COR-L47 (cell line): ENCODE results near the gene CYP2W1.
A peak's percentile ranks its signal among the peaks of the same experiment; 100 is the strongest.
"Not testable (repeated sequence)": the region's sequence is repeated elsewhere in the genome, so short reads cannot be mapped to it uniquely, and the experiment has no call there.

Experiments
- DNase-seq: peaks from one replicate; lab custom pipeline; 2025; lab: John Stamatoyannopoulos, UW

Gene CYP2W1

GRCh38 chr7:952548-953441 is 30.2 kb upstream of the CYP2W1 start:
- no peak for DNase-seq

DNA sequence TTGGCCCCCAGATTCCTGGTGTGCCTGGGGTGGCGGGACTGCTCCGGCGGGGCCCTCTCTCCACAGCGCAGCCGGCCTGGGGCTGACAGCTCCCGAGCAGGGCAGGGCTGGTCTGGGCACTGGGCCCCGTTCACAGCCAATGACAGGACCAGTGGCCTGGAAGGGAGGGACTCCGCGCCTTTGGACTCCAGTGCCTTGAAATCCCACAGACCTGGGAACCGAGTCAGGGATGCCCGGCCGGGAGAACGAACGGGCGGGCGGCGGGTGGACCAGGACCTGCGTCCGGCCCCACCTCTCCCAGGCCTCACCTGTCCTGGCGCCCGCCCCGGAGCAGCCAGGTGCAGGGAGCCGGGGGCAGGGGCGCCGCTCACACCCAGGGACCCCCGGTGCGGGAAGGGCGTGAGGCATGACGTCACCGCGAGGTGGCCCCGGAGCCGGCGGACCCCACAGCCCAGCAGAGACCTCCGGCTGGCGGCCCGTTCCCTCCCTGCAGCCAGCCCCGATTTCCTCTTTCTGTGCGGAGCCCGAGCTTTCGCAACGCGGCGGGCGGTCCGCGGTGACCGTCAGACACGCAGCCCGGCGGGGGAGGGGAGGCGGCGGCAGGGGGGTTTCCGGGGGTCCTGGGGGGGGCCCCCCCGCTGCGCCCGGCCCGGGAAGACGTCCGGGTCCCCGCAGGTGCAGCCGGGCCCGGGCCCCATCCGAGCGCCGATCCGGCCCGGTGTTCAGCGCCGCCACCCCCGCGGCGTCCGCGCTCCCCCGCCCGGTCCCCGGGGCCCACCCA is 29.2 kb upstream of the CYP2W1 start:
- no peak for DNase-seq

GRCh38 chr7:954330-955238 is 28.4 kb upstream of the CYP2W1 start, which contains the start of gene ADAP1:
ADAP1 (minus strand) TSS chr7:954680; CDS start chr7:954477, 203 bp downstream.
- peak; percentile 49 for DNase-seq

- no peak for DNase-seq
Observed at GRCh38 chr7:956031-956430, 26.9 kb upstream of the CYP2W1 start.

- no peak for DNase-seq
Observed at GRCh38 chr7:957418-958220, 25.4 kb upstream of the CYP2W1 start.

DNA sequence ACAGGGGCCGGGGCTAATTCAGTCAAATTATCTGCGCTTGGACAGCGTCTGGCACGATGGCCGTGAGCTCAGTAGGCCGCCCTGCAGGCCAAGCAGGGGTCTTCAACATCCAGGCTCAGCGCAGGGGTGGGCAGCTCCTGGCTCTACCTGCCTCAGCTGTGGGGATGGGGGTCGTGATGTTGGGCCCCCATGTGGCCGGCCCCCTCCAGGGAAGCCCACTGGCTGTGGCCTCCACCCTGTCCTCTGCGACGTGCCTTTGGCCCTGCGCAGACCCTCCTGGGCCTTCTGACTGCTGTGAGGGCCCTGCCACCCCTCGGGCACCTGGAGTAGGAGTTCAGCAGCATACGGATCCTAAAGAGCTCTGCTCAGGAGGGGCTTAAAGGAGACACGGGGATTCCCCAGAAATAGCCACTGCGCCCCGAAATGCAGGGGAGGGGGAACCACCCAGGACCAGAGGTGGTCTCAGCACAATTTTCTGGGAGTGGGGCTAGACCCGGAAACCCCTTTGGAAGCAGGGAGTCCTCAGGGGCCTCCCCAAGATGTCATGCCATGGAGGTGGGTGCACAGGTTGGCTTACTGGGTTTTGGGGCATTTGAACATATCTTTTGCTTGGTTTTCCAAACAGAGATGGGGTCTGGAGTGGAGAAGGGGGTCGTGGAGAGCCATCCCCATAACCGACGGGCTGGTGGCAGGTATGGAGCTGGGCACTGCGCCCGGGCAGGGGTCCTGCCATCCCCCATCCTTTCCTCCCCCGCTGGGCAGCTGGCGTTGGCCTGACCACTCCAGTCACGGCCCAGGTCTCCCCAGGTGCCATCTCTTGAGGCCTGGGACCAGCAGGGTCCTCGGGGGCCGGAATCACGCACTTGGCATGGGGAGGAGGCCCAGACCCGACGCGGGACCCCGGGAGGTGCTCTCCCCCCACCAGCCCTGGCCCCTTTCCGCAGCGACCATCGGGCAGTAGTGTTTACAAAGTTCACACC is 24.5 kb upstream of the CYP2W1 start:
- no peak for DNase-seq

- peak; percentile 39 for DNase-seq
Observed at GRCh38 chr7:959271-959670, 23.7 kb upstream of the CYP2W1 start.

DNA sequence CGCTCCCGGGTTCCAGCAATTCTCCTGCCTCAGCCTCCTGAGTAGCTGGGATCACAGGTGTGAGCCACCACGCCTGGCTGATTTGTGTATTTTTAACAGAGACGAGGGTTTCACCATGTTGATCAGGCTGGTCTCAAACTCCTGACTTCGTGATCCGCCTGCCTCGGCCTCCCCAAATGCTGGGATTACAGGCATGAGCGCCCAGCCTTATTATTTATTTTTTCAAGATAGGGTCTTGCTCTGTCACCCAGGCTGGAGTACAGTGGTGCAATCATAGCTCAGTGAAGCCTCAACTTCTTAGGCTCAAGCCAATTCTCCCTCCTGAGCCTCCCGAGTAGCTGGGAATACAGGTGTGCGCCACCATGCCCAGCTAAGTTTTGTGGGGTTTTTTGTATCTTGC is 23.2 kb upstream of the CYP2W1 start:
- DNase-seq: not testable (repeated sequence)

- DNase-seq: no peak
Observed at GRCh38 chr7:960269-960871, 22.6 kb upstream of the CYP2W1 start.

- DNase-seq: not testable (repeated sequence)
Observed at GRCh38 chr7:960972-961371, 22.0 kb upstream of the CYP2W1 start.

DNA sequence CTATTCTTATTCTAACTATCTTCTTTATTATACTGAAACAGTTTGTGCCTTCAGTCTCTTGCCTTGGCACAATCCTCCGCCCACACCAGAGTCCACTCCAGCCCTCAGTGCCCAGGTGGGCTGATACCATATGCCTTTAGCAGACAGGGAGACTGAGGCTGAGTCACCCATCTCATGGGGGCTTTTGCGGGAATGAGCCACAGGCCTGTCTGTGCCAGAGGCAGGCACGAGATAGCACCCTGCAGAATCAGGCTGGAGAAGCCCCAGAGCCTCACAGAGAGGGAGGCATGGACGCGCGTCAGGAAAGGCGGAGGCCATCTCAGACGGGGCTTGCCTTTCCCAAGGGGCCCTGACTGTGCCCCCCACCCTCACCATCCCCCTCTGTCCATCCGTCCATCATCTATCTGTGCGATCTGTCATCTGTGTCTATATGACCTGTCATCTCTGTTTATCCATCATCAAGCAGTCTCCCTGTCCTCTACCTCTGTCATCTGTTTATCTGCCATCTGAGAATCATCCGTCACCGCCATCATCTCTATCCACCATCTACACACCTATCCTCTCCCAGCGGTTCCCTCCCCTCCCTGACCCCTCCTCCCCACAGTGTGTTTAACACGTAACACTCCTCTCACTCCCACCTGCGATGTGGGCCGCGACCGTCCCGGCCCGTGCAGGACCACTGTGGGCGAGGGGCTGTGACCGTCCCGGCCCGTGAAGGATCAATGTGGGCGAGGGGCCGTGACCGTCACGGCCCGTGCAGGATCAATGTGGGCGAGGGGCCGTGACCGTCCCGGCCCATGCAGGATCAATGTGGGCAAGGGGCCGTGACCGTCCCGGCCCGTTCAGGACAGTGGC is 21.2 kb upstream of the CYP2W1 start:
- no peak for DNase-seq

DNA sequence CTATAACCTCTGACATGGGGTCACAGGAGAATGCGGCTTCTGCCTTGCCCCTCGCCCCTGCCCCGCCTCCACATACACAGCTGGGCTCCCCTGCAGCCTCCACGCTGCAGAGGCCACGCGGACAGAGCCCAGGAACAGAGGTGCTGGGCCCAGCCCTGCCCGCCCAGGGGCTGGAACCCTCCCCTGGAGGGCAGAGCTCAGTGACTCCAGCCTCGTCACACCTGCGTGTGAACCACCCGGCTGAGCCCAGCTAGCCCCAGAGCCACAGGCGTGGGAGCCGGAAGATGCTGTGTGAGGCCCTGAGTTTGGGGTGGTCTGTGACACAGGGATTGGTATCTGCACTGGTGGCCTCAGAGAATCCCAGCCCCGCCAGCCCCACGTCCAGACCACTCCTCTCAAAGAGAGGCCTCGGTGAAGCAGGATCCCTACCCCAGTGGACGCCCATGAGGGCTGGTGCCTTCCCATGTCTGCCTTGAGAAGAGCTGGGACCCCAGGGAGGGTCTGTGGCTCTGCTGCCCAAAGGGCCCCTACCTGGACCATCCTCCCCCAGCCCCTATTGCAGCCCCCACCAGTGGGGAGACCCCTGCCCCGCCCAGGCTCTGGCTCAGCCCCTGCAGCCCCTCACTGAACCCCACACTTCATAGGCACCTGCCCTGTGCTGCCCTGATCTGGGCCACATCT is 20.4 kb upstream of the CYP2W1 start:
- no peak for DNase-seq

DNA sequence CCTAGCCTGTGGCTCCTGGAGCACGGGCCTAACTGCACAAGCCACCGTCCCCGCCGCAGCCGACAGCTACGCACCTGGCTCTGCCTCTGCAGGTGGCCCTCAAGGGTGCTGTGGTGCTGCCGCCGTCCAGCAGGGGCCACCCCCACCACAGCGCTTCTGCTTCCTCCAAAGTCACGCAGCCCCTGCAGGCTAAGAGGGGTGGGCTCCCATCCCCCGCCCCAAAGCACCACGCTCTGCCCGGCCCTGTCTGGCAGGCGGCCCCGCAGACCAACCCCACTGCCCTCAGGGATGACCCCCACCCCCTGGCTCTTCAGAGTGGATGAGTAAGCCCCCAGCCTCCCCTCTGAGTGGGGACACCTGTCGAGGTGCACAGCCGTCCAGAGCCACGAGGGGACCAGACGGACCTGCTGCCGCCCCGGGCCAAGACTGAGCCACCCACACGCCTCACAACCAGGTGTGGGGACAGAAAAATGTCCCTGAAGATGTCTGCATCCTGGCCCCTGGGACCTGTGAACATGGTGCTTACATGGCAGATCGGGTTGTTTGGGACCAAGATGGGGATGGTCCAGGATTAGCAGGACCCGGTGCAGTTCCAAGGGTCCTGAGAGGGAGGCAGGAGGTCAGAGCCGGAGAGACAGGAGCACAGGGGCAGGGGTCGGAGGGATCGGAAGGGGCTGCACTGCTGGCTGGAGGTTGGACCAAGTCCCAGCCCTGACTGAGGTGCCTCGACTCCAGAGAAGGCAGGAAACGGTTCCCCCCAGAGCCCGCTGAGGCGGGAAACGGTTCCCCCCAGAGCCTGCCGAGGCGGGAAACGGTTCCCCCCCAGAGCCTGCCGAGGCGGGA is 19.5 kb upstream of the CYP2W1 start:
- DNase-seq: peak; percentile 57

- no peak for DNase-seq
Observed at GRCh38 chr7:964401-965231, 18.4 kb upstream of the CYP2W1 start.

GRCh38 chr7:966291-967069 is 16.5 kb upstream of the CYP2W1 start:
- DNase-seq: no peak
